NCI-H2196 treated with DMSO at 0.1 percent for 48 hours (cell line): ENCODE data around the gene COL7A1.
"Not testable (repeated sequence)": the region's sequence is repeated elsewhere in the genome, so short reads cannot be mapped to it uniquely, and the experiment has no call there.

Experiments used
- DNase-seq: peaks from one replicate; lab custom pipeline; 2025; ENCODE audit not compliant: unreplicated experiment; lab: John Stamatoyannopoulos, UW

Gene COL7A1

GRCh38 chr3:48564667-48565066, 30.5 kb downstream of the COL7A1 start:
- DNase-seq = no peak

DNA sequence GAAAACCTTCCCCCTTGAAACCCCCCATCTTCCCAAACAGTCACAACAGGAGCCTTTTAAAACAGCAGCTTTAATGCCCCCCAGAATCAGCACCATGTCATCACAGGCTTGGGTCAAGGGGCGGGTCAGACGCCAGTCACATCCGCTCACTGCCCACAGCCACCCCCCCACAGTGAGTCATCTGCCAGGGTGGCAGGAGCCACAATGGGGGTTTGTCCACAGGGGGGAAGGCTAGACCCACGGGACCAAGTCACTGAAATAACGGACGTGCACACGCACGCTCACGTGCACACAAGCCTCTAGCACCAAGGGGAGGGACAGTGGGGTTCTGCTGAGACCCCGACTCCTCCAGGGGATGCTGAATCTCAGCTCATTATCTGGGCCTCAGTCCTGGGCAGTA, 31.1 kb downstream of the COL7A1 start:
- DNase-seq = no peak

- no peak for DNase-seq
Observed at GRCh38 chr3:48563382-48563918, 31.7 kb downstream of the COL7A1 start, which contains the start of gene UCN2. Gene UCN2, minus strand, starts transcription at chr3:48563781. Its CDS starts 657 bp downstream, at chr3:48563124.

GRCh38 chr3:48562367-48563095, 32.6 kb downstream of the COL7A1 start:
- no peak for DNase-seq

DNA sequence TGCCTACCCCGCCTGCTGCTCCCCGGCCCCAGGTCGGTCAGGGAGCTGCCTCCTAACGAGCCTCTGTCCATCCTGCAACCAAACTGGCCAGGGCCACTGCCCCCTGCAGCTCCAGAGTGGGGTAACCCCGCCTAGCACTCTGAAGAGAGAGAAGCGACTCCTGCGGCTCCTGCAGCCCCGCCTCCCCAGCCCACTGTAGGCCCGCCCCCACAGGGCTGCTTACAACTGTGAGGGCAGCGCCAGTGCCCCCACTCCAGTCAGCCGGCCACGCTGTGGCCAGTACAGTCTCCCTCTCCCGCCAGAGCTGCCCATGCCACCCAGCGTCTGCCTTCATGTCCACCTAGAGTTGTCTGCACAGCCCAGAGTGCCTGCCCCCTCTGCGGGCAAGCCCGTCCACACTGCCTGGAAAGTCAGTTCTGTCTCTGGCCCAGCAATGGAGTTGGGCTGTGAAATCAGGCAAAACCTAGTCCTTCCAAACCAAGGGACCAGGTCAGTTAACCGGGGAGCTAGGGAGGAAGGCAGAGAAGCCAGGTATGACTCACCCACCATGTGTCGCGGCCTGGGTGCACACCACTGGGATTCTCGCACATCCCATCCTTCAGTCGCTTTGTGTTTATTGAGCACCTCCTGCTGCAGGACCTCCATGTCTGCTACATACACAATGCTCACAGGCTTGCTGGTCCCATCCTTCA, 33.9 kb downstream of the COL7A1 start:
- DNase-seq = no peak

- no peak for DNase-seq
Observed at GRCh38 chr3:48560648-48561018, 34.5 kb downstream of the COL7A1 start.

DNA sequence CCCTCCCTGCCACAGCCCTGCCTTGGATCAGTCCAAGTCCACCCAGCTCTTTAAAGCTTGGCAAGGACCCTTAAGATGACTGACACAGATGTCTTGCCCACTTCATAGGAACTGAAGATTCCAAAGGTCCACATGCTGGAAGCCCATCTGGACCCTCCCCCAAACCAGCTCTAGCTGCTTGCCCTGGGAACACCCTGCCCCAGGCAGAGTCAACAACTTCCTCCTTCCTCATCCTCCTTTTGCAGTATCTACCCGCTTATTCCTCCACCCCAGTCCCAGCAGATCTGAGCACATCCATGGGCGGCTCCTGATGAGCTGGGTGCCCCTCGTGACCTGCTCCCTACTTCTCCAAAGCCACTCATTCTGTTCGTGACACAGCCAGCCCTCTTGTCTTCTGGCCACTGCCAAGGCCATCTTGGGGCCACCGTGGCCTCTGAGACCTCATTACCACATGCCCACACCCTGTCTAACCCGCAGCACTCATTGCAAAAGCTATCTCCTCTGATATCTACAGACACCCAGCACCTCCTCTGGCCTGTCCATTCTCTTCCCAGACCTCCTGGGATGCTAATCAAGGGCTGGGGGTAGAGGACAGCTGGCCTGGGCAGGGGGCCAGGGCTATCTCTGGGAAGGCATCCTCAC, 36.5 kb downstream of the COL7A1 start:
- no peak for DNase-seq

- DNase-seq = peak; percentile 94
Observed at GRCh38 chr3:48556796-48557626, 38.1 kb downstream of the COL7A1 start, which contains the start of gene PFKFB4. Gene PFKFB4, minus strand, starts transcription at chr3:48556803. Its CDS starts 26 bp downstream, at chr3:48556777.

- no peak for DNase-seq
Observed at GRCh38 chr3:48555949-48556795, 39.0 kb downstream of the COL7A1 start.

- DNase-seq = no peak
Observed at GRCh38 chr3:48555231-48555948, 39.7 kb downstream of the COL7A1 start.

DNA sequence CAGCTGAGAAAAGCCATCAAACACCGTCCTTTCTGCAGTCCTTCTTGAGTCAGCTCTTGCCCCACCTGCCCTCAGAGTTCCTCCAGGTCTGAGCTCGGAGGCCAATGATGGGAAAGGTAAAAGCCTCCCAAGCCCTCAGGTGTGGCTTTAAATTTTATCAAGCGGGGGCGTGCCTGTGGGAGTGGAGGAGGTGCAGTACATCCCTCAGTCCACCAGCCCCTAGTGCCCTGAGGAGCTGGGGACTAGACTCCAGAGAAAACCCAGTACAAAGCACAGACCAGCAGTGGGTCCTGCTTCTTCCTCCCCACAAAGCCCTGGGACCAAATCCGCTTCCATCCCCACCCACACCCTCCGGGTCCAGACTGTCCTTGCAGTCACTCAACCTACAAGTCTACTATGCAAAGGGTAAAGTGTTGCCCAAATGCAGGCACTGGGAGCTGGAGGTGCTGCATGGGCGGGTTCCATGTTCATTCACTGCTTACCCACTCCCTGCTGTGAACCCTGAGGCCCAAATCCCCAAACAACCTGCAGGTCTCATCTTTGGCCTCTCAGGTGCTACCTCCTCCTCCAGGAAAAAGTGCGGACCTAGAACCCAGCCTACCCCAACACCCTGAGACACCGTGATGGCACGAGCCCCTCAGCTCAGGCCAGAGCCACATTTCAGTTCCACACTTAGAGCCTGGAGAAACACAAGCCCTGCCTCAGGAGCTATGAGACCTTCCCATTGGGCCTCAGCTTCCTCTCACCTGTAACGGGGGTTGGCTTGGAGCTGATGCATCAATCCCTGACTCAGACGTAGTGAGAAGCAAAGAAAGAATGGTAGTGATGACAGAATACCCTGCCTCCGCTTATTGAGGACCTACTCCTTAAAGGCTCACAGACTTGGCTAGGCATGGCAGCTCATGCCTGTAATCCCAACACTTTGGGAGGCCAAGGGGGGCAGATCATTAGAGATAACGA, 41.0 kb downstream of the COL7A1 start:
- no peak for DNase-seq

DNA sequence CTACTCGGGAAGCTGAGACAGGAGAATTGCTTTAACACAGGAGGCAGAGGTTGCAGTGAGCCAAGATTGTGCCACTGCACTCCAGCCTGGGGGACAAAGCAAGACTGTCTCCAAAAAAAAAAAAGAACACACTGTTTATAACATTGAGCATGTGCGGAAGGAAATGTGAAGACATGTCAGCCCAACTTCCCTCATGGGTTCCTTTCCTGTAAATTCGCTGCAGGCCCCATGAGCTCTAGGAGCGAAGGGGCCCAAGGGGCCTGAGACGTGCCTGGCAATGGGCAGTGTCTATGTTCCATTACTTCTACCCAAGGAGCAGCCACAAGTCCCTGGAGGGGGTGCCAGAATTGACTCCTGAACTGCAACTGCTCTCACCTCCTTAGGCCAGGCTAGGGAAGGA, 41.8 kb downstream of the COL7A1 start:
- no peak for DNase-seq

GRCh38 chr3:48552111-48552951, 42.8 kb downstream of the COL7A1 start:
- DNase-seq = no peak

DNA sequence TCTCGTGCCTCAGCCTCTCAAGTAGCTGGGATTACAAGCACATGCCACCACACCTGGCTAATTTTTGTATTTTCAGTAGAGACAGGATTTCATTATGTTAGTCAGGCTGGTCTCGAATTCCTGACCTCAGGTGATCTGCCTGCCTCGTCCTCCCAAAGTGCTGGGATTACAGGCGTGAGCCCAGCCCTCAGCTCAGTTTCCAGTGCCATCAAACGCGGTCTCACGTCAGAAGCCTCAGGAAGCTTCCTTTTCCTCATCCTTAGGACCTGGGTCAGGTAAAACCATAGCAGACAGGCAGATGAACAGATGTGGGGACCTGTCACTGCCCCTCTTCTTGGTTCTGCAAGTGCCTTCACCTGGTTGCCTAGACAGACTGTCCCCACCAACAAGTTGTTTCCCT, 43.5 kb downstream of the COL7A1 start:
- not testable (repeated sequence) for DNase-seq

- DNase-seq = peak; percentile 22
Observed at GRCh38 chr3:48548729-48549705, 46.1 kb downstream of the COL7A1 start.

DNA sequence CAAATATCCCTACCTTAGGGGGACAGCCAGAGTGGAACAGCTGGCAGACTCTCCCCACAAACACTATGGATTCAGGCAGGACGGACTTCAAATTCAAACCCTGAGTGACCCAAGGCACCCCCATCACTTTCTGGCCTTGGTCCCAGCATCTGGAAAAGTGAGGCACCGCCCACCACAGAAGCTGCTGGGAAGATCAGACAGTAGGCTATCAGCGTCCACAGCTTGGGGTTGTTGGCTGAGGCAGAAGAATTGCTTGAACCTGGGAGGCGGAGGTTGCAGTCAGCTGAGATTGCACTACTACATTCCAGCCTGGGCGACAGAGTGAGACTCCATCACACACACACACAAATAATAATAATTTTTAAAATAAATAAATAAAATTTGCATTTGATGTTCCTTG, 47.0 kb downstream of the COL7A1 start:
- DNase-seq = no peak
